Endothelial cell of hepatic sinusoid (primary cell): ENCODE data around the gene ADCY7.

Experiments used
- in situ Hi-C: cut with HindIII; loops from 2 replicates; pipeline ENCODE4 v1.10.0; 2017; ENCODE audit warnings: low sequenced_read_pairs

ADCY7 gene

GRCh38 chr16:50293994-50294855, 27.9 kb downstream of the ADCY7 start:
- in situ Hi-C loops, result no loop called here

GRCh38 chr16:50294955-50295354, 28.6 kb downstream of the ADCY7 start:
- in situ Hi-C loops, result no loop called here

- in situ Hi-C loops, result no loop called here
Observed at GRCh38 chr16:50295541-50296132, 29.3 kb downstream of the ADCY7 start.

GRCh38 chr16:50296807-50297206, 30.5 kb downstream of the ADCY7 start:
- in situ Hi-C loops, result no loop called here

GRCh38 chr16:50297301-50298074, 31.1 kb downstream of the ADCY7 start:
- in situ Hi-C loops, result no loop called here

- in situ Hi-C loops, result no loop called here
Observed at GRCh38 chr16:50298075-50298460, 31.7 kb downstream of the ADCY7 start.

- in situ Hi-C loops, result no loop called here
Observed at GRCh38 chr16:50298591-50299507, 32.5 kb downstream of the ADCY7 start.

- in situ Hi-C loops, result no loop called here
Observed at GRCh38 chr16:50299508-50300105, 33.3 kb downstream of the ADCY7 start.

- in situ Hi-C loops, result no loop called here
Observed at GRCh38 chr16:50300942-50301625, 34.7 kb downstream of the ADCY7 start.

- in situ Hi-C loops, result no loop called here
Observed at GRCh38 chr16:50301626-50302471, 35.5 kb downstream of the ADCY7 start.

GRCh38 chr16:50302472-50303005, 36.2 kb downstream of the ADCY7 start:
- in situ Hi-C loops, result no loop called here

GRCh38 chr16:50303041-50303604, 36.8 kb downstream of the ADCY7 start:
- in situ Hi-C loops, result no loop called here

- in situ Hi-C loops, result no loop called here
Observed at GRCh38 chr16:50303605-50304466, 37.5 kb downstream of the ADCY7 start.

- in situ Hi-C loops, result no loop called here
Observed at GRCh38 chr16:50304467-50305440, 38.4 kb downstream of the ADCY7 start.

- in situ Hi-C loops, result no loop called here
Observed at GRCh38 chr16:50305441-50306061, 39.2 kb downstream of the ADCY7 start.

- in situ Hi-C loops, result no loop called here
Observed at GRCh38 chr16:50306287-50306686, 39.9 kb downstream of the ADCY7 start.
